GM19463 (cell line): ENCODE measurements around the gene PSG6.
"Not testable (repeated sequence)": the region's sequence is repeated elsewhere in the genome, so short reads cannot be mapped to it uniquely, and the experiment has no call there.

Source experiments
- ATAC-seq: cut with Tn5 transposase; IDR thresholded peaks from one replicate; pipeline ENCODE4 v1.9.1; 2021; ENCODE audit warnings: mild to moderate bottlenecking, moderate library complexity; ENCODE audit not compliant: unreplicated experiment

PSG6 gene

DNA sequence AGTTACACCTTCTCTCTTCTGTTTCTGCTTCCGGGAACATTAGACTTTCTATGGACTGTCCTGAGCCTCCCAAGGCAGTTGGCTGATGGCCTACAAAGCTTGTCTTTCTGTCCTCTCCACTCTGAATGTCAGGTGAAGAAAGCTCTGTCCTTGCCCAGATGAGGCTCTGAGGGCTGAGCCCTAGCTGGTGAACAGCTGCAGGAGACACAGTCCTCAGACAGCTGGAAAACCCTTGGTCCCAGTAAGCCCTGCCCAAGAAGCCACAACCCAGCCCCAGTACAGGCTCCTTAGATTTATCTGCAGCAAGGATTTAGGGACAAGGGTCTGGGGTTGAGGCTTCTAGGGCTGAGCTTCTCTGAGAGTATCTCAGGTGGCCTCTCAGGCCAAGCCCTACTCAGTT, 64.5 kb downstream of the PSG6 start:
- not testable (repeated sequence) for ATAC-seq

DNA sequence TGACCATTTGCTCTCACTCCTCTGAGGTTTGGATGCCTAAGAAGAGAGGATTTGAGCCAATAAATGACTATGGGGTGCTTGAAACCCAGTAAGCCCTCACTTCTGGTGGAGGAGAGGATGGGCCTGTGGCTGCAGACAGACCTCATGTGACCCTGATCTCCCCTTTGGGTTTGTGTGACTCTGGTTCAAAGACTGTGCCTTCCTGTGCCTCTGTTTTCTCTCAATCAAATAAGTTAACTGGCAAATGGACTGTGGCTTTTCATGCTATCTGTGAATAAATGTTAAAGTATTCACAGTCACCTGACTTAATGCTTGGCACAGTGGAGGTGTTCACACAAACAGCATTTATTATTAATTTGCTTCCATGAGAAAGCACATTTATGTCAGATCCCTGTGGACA, 64.9 kb downstream of the PSG6 start:
- not testable (repeated sequence) for ATAC-seq
